K562 (cell line): ENCODE data around the gene ZBTB44.

Experiments used
- E2F4 ChIP-seq: sonication (generic); formaldehyde crosslinking; IDR thresholded peaks from 2 replicates; pipeline ENCODE4 v1.8.0; 2022; ENCODE audit warnings: mild to moderate bottlenecking, low read depth, missing genetic modification reagents
- NFE2L1 ChIP-seq: fragments of 450-650 bp; IDR thresholded peaks from 2 replicates; pipeline ENCODE4 v1.6.1; 2016; ENCODE audit warnings: missing genetic modification characterization, low read depth, mild to moderate bottlenecking, missing compliant biosample characterization, moderate library complexity, borderline replicate concordance
- PML ChIP-seq: IDR thresholded peaks from 2 replicates; pipeline ENCODE4 v1.6.1; 2012; ENCODE audit warnings: low read length, inconsistent platforms
- ZNF174 ChIP-seq: fragments of 250-450 bp; sonication (Bioruptor Pico); IDR thresholded peaks from 2 replicates; pipeline ENCODE4 v1.4.0; 2020; ENCODE audit warnings: mild to moderate bottlenecking

DNA sequence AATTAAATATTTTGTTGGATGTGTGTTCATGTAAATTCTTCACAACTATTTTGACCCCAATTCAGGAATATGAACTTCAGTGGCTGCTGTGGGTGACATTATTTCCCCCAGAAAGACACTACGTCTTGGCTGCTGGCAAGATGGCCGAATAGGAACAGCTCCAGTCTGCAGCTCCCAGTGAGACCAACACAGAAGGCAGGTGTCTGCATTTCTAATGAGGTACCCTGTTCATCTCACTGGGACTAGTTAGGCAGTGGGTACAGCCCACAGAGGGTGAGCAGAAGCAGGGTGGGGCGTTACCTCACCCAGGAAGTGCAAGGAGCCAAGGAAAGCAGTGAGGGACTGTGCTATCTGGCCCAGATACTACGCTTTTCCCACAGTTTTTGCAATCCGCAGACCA is 65.3 kb downstream of the ZBTB44 start:
- no peak for TF ChIP-seq PML
- no peak for TF ChIP-seq NFE2L1 (tag)
- no peak for TF ChIP-seq ZNF174 (CRISPR knock-in tag)
- TF ChIP-seq E2F4 (CRISPR knock-in tag) = no peak
